HUES6 (cell line): Measurements from ENCODE around the gene DNMT3A.

Experiments
- H3K27ac ChIP-seq: 2 replicates; pipeline ENCODE4 v1.7.0; 2013; ENCODE audit warnings: low read depth, mild to moderate bottlenecking, low read length, inconsistent platforms
- H3K27me3 ChIP-seq: 2 replicates; pipeline ENCODE4 v1.6.1; 2013; ENCODE audit warnings: low read length; ENCODE audit not compliant: control insufficient read depth, insufficient read depth
- H3K36me3 ChIP-seq: 2 replicates; pipeline ENCODE4 v1.6.1; 2013; ENCODE audit warnings: low read length; ENCODE audit not compliant: control insufficient read depth, insufficient read depth
- H3K4me1 ChIP-seq: 2 replicates; pipeline ENCODE4 v1.6.1; 2013; ENCODE audit warnings: low read length; ENCODE audit not compliant: control insufficient read depth, insufficient read depth
- H3K4me3 ChIP-seq: 2 replicates; pipeline ENCODE4 v1.5.1; 2013; ENCODE audit warnings: low read depth, low read length
- H3K9ac ChIP-seq: one replicate; pipeline ENCODE4 v1.6.1; 2013; ENCODE audit warnings: mild to moderate bottlenecking, low read length
- H3K9me3 ChIP-seq: 2 replicates; pipeline ENCODE4 v1.6.1; 2013; ENCODE audit warnings: low read depth, low read length; ENCODE audit not compliant: control insufficient read depth, insufficient read depth

DNMT3A gene

GRCh38 chr2:25254961-25255360 lies 86.8 kb downstream of the DNMT3A start:
- Histone ChIP-seq H3K27ac (no peak overlapping the region), H3K9me3 (no peaks in the 10 kb centered on the region), H3K4me3 (no peak overlapping the region), H3K36me3 (peaks cover 3% of the 10 kb centered on the region; the same call in 1 of the 2 replicates), H3K9ac (no peak overlapping the region), H3K4me1 (peaks cover 59% of the 10 kb centered on the region), H3K27me3 (no peaks in the 10 kb centered on the region)

GRCh38 chr2:25253153-25253626 lies 88.5 kb downstream of the DNMT3A start:
- H3K9me3 ChIP-seq, result no peaks in the 10 kb centered on the region
- H3K4me1 ChIP-seq, result peaks cover 56% of the 10 kb centered on the region
- peak overlapping the region; percentile 88; the same call in 1 of the 2 replicates for H3K27ac ChIP-seq
- no peaks in the 10 kb centered on the region for H3K27me3 ChIP-seq
- H3K4me3 ChIP-seq, result peak overlapping the region; percentile 61
- peak overlapping the region; percentile 81 for H3K9ac ChIP-seq
- H3K36me3 ChIP-seq, result peaks cover 17% of the 10 kb centered on the region

- peaks cover 50% of the 10 kb centered on the region for H3K4me1 ChIP-seq
- no peaks in the 10 kb centered on the region for H3K27me3 ChIP-seq
- H3K36me3 ChIP-seq, result peaks cover 23% of the 10 kb centered on the region
- peak overlapping the region; percentile 88 for H3K27ac ChIP-seq
- no peaks in the 10 kb centered on the region for H3K9me3 ChIP-seq
- H3K9ac ChIP-seq, result peak overlapping the region; percentile 94
- H3K4me3 ChIP-seq, result peak overlapping the region; percentile 87
Observed at GRCh38 chr2:25252291-25253152, 89.2 kb downstream of the DNMT3A start.

GRCh38 chr2:25251422-25252273 lies 90.1 kb downstream of the DNMT3A start:
- peaks cover 41% of the 10 kb centered on the region for H3K4me1 ChIP-seq
- H3K4me3 ChIP-seq, result peak overlapping the region; percentile 87
- H3K36me3 ChIP-seq, result peaks cover 32% of the 10 kb centered on the region
- no peaks in the 10 kb centered on the region for H3K27me3 ChIP-seq
- no peaks in the 10 kb centered on the region for H3K9me3 ChIP-seq
- H3K9ac ChIP-seq, result peak overlapping the region; percentile 94
- peak overlapping the region; percentile 98 for H3K27ac ChIP-seq

GRCh38 chr2:25251071-25251421 lies 90.7 kb downstream of the DNMT3A start:
- H3K9me3 ChIP-seq, result no peaks in the 10 kb centered on the region
- no peaks in the 10 kb centered on the region for H3K27me3 ChIP-seq
- H3K27ac ChIP-seq, result peak overlapping the region; percentile 98
- peak overlapping the region; percentile 87 for H3K4me3 ChIP-seq
- H3K9ac ChIP-seq, result peak overlapping the region; percentile 94
- H3K4me1 ChIP-seq, result peaks cover 35% of the 10 kb centered on the region
- peaks cover 38% of the 10 kb centered on the region for H3K36me3 ChIP-seq

- peak overlapping the region; percentile 11; the same call in 1 of the 2 replicates for H3K27ac ChIP-seq
- no peaks in the 10 kb centered on the region for H3K9me3 ChIP-seq
- H3K27me3 ChIP-seq, result no peaks in the 10 kb centered on the region
- H3K36me3 ChIP-seq, result peaks cover 41% of the 10 kb centered on the region
- peaks cover 31% of the 10 kb centered on the region for H3K4me1 ChIP-seq
- H3K4me3 ChIP-seq, result peak overlapping the region; percentile 87
- H3K9ac ChIP-seq, result peak overlapping the region; percentile 94
Observed at GRCh38 chr2:25250331-25251070, 91.2 kb downstream of the DNMT3A start.

- H3K9ac ChIP-seq, result peak overlapping the region; percentile 94
- no peaks in the 10 kb centered on the region for H3K27me3 ChIP-seq
- no peaks in the 10 kb centered on the region for H3K9me3 ChIP-seq
- no peak overlapping the region for H3K27ac ChIP-seq
- H3K4me1 ChIP-seq, result peaks cover 31% of the 10 kb centered on the region
- H3K36me3 ChIP-seq, result peaks cover 48% of the 10 kb centered on the region
- peak overlapping the region; percentile 87 for H3K4me3 ChIP-seq
Observed at GRCh38 chr2:25249785-25250184, 91.9 kb downstream of the DNMT3A start.

- Histone ChIP-seq H3K27ac (no peak overlapping the region), H3K4me1 (peaks cover 25% of the 10 kb centered on the region), H3K9ac (no peak overlapping the region), H3K36me3 (peaks cover 65% of the 10 kb centered on the region), H3K4me3 (no peak overlapping the region), H3K27me3 (no peaks in the 10 kb centered on the region), H3K9me3 (no peaks in the 10 kb centered on the region)
Observed at GRCh38 chr2:25247792-25248512, 93.8 kb downstream of the DNMT3A start.

GRCh38 chr2:25246558-25247290 lies 95.0 kb downstream of the DNMT3A start:
- no peaks in the 10 kb centered on the region for H3K27me3 ChIP-seq
- no peak overlapping the region for H3K4me3 ChIP-seq
- peaks cover 77% of the 10 kb centered on the region for H3K36me3 ChIP-seq
- no peaks in the 10 kb centered on the region for H3K9me3 ChIP-seq
- H3K27ac ChIP-seq, result no peak overlapping the region
- H3K9ac ChIP-seq, result no peak overlapping the region
- H3K4me1 ChIP-seq, result peaks cover 21% of the 10 kb centered on the region
